HG02798 (cell line): Measurements from ENCODE around the gene MSLN.
"Not testable (repeated sequence)": the region's sequence is repeated elsewhere in the genome, so short reads cannot be mapped to it uniquely, and the experiment has no call there.

Experiments
- ATAC-seq: cut with Tn5 transposase; IDR thresholded peaks from one replicate; pipeline ENCODE4 v1.9.1; 2021; ENCODE audit warnings: mild to moderate bottlenecking; ENCODE audit not compliant: unreplicated experiment, poor library complexity

The MSLN gene

DNA sequence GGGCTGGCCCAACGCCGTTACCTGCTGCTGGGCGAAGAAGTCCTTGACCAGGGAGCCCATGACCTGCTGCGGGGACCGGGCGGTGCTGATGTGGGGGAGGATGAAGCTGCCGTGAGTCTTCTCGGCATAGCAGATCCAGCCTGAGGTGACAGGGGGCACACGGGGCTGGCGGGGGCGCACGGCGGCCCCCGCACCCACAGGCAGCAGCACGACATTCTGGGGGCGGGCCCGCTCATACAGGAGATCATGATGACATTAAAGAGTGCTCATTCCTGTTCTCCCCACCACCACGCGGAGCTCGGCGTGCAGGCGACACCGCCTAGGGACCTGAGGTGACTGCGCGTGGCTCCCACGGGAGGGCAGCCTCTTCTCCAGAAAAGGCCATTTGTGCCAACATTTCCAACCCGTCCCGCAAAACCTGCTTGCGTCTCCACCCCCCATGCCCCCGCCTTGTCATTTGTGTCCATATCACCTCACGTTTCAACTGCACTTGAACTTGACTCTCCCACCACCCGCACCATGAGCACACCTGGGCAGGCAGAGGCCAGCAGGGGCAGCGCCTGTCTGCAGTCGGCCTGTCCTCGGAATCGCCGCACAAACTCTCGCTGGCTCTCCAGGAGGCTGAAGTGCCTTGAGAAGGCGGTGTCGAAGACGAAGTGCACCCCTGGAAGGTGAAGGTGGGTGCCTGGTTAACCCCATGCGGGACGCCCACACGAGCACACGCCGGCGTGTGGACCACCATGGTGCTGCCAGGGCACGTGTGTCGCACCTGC is 26.1 kb upstream of the MSLN start:
- ATAC-seq = no peak

DNA sequence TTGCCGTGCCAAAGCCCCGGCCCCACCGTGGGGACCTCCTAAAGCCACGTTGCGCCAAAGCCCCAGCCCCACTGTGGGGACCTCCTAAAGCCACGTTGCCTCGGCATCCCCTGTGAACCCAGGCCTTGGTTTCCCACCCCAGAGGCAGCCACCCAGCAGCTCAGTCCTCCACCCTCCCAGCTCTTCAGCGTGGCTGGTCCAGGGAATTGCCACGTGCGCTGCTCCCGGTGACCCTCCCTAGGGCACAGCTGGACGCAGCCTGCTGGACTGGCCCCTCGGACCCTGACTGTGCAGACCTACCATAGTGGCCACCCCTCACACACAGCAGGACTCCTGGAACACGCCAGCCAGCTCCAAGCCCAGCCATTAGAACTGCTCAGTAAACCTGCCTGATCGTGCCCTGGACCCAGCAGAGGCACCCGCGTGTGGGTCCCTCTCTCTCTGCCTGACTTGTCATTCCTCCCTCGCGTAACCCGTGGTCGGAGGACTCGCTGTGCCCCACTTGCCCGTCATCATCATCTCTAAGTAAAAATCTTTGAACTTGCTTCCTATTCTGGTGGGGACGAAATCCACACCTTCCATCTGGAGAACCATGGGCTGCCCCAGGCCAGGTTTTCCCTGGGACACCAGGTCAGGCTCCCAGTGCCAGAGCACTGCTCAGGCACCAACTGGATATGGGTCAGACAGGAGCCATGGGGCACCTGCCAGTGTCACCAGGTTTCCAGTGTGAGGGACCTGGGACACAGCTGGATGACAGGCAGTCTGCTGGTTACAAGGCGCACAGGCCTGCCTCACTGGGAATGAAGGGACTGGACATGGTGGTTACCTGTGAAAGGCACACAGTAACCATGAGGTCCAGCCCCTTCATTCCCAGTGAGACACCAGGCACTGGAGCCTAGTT is 25.3 kb upstream of the MSLN start:
- ATAC-seq = no peak

- ATAC-seq = peak; percentile 45
Measured at GRCh38 chr16:735982-736453, 24.5 kb upstream of the MSLN start.

GRCh38 chr16:736936-737481 is 23.5 kb upstream of the MSLN start:
- no peak for ATAC-seq

DNA sequence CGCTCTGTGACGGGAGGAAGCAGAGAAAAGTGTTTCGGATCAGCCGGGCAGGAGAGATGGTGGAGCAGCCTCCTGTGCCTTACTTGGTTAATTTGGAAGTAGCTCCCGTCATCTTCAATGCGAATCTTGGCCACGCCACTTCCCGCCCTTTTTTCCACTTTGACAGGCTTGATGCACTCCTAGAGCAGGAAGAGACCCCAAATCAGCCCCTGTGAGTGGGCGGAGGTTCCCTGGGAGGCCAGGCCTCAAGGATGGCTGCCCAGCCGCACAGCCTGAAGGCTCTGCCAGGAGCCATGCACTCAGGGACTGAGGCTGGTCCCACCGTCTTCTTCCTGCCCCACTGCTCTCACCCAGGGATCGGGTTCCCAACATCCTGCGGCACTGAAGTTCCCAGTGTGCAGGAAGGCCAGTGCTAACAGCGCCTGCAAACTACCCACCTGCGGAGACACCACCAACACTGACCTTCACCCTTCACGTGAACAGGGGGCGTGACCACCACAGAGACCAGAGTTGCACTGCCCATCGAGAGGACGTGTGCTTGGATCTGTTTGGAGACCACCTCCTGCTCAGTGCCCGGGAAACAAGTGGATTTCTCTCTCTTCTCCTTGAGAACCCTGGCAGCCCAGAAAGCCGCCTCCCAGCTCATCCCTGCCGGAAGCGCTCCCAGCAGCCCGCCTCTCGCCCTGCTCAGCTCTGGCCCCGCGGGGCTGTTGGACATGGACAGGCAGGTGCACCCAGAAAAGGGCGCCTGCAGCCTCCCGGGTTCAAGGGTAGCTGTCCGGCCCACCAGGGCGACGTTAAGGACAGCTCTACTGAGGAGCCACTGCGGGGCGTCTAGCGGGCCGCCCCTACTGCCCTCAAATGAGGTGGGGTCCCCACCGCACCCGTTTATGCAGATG is 20.7 kb upstream of the MSLN start:
- ATAC-seq = no peak

DNA sequence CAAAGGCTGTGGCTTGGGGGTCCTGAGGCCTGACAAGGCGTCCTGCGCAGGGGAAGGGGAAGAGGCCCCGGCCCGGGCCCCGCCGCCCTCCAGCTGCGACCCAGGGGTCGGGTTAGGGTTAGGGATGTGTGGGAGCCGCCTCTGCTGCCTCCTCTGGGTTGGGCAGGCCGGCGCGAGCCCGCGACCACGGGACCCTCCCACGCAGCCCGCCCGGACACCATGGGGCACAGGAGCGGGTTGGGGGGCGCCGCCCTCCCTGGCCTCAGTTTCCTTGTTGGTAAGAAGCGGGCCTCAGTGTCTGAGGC is 20.1 kb upstream of the MSLN start:
- ATAC-seq = peak; percentile 6

DNA sequence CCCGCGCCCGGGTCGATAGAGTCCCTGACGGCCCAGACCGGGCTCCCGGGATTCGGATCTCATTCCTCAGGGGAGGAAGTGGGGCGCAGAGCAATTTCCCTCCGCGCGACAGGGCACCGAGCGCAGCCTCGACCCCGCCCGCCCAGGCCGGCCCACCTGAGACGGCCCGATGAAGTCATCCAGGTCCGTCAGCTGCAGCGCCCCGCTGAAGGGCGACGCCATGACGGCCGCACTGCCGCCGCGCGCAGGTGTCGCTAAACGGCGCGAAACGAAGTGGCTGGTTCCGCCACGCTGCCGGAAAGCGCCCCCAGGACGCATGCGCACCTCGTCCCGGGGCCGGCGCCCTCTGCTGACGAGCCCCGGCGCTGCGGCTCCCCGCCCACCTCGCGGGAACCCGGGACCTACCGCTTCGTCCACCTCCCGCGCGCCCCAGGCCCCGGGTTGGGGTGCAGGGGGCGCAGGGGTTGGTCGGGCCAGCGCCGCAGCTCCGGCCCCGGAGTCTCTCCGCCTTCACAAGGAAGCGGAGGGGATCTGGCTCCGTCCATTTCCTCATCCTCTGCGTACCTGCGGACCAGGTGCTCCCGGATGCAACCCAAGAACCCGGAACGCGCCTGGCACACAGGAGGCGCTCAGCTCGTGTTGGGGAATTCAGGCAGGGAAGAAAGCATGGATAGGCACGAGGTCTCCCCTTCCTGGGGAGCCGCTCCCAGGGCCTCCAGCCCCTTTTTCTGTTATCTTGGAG is 19.6 kb upstream of the MSLN start, which contains the start of gene CIAO3:
Gene CIAO3 (minus strand): TSS at position 234 of the 742 bp plus-strand sequence. CDS start 12 bp downstream, at position 222.
- ATAC-seq = peak; percentile 75

DNA sequence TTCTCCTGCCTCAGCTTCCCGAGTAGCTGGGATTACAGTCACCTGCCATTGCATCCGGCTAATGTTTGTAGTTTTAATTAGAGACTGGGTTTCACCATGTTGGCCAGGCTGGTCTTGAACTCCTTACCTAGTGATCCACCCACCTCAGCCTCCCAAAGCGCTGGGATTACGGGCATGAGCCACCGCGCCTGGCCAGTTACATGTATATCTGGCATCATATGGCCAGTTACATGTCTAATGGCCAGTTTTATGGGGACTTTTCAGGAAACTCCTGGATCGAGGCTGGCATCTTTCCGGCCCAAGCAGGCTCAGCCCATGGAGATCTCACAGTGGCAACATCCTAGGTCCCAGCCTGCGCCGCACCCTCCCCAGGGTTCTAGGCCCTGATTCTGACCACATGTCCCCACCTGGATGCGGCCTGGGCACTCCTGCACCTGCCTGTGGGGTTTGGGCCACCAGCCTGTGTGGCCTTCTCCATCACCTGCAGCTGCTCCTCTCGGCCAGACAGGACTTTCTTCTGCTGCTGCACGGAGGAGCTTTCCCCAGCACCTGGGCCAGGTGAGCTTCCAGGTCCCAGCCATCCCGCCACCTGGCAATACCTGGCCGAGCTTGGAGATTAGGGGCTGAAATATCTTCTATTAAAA is 18.4 kb upstream of the MSLN start:
- ATAC-seq = no peak

GRCh38 chr16:742894-743293 is 17.6 kb upstream of the MSLN start:
- ATAC-seq = not testable (repeated sequence)

DNA sequence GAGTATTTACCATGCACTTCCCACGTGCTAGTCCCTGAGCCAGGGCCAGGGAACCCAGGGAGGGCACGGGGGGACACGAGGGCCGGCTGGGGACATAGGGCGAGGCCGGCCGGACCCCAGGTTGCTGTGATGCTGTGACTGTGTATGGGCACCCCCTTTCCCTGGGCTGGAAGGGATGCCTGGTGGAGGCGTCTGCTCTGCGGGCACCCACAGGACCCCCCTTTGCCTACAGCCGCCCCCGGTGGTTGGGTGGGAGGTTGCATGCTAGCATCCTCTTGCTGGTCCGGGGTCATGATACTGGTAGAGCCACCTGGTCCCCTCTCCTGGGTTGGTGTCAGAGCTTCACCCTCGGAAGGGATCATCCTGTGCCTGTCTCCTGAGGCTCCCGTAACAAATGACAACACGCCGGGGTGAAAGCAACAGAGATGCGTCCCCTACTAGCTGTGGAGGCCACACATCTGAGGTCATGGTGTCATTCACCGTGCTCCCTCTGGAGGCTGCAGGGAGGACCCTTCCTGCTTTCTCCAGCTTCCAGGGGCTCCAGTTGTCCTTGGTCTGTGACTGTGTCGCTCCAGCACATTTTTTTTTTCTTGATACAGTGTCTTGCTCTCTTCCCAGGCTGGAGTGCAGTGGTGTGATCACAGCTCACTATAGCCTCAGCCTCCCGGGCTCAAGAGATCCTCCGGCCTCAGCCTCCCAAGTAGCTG is 16.6 kb upstream of the MSLN start:
- no peak for ATAC-seq

DNA sequence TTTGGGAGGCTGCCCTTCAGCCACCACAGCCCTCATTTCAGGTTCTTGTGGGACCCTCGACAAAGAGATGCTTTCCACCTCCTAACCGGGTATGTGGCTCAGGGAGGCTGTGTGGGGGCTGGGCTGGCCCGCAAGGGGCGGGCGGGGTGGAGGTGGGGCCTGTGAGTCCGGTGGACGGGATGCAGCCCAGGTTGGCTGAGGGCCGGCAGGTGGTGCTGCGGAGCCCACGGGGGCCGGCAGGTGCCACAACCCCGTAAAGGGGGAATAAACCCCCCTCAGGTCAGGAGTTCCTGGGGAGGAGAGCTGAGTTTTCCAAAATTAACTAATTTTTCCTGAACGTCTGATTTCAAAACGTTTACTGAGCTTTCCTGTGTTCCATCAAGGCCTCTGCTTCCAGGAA is 14.8 kb upstream of the MSLN start:
- no peak for ATAC-seq

DNA sequence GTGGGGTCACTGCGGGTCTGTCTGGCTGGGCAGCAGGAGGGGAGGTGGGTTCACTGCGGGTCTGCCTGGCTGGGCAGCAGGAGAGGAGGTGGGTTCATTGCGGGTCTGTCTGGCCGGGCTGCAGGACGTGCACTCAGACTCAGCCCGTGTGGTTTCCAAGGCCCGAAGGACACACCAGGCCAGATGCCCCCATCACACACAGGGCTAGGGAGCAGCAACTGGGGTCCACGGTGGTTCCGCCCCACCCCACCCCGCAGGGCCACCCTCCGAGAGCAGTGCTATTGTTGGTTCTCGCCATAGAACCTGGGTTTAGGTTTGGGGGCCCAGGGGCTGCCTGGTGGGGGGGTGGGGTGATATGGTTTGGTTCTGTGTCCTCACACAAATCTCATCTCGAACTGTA is 13.9 kb upstream of the MSLN start:
- no peak for ATAC-seq

DNA sequence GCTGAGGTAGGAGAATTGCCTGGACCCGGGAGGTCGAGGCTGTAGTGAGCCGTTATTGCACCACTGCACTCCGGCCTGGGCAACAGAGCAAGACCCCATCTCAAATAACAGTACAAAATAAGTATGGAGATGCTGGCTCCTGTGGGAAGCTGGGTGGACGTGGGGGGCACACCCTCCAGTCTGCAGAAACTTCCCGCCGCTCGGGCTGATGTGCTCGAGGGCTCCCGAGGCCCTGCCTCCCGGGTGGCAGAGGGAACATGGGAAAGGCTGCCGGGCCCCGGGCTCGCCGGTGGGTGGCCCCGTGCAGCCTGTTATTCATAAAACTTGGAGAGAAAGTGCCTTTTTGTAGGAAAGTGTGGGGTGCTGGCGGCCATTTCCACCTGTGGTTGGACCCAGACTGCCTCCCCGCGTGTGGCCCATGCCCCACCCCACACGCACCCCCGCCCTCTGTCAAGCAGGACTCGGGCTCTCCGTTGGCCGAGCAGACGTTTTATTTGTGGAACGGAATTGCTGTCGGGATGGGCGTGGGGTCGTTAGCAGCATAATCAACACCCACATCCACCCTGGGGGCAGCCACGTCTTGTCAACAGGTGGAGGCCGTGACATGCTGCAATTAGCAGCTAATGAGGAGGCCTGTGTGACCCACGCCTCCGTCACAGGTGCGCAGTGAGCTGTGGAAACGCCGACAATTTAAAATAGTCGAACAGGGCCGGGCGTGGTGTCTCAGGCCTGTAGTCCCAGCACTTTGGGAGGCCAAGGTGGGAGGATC is 12.4 kb upstream of the MSLN start:
- no peak for ATAC-seq

DNA sequence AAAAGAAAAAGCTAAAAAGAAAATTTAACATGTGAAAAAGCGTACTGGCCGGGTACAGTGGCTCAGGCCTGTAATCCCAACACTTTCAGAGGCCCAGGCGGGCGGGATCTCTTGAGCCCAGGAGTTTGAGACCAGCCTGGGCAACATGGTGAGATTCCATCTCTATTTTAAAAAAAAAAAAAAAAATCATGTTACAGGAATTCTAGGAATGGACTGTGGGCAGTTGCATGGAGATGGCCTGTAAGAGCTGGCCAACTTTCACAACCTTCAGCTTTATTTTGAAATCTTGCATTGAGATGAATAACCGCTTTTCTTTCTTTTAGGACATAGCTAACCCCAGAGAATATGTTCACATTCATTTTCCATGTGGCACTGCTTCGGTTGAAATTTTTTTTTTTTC is 11.5 kb upstream of the MSLN start:
- ATAC-seq = no peak

DNA sequence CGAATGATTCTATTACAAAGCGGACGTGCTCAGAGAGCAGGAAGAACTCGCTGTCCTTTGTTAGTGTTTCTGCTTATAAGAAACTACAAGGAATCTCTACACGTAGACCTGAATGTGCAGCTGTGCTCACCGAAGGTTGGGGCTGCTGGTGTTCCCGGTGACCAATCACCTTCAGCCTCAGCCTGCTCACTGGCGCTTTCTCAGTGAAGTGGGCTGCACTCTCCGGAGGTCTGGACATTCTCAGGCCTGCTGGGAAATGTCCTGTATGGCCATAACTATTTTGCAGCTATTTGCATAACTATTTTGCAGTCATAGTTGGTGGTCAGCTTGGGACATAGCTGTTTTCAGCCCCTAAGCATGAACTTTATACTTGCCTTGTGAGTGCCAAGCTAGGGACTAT is 10.0 kb upstream of the MSLN start:
- no peak for ATAC-seq

- no peak for ATAC-seq
Measured at GRCh38 chr16:751152-752006, 9.2 kb upstream of the MSLN start.

GRCh38 chr16:752007-752312 is 8.6 kb upstream of the MSLN start:
- no peak for ATAC-seq
